GM12864 (cell line): ENCODE data around the gene DDN.

Experiments
- DNase-seq: peaks from one replicate; pipeline ENCODE4 v3.0.0-alpha.2; 2011; ENCODE audit warnings: low read depth
- H3K4me3 ChIP-seq: 2 replicates; pipeline ENCODE4 v1.5.1; 2011; ENCODE audit warnings: mild to moderate bottlenecking, low read depth, low read length, control low read depth
- TF ChIP-seq, protein P1 (sequence below): IDR thresholded peaks from 2 replicates; pipeline ENCODE4 v1.5.1; 2011; ENCODE audit warnings: low read depth, mild to moderate bottlenecking, moderate library complexity, low read length, control low read depth, inconsistent platforms; ENCODE audit errors: missing control alignments

DDN gene

DNA sequence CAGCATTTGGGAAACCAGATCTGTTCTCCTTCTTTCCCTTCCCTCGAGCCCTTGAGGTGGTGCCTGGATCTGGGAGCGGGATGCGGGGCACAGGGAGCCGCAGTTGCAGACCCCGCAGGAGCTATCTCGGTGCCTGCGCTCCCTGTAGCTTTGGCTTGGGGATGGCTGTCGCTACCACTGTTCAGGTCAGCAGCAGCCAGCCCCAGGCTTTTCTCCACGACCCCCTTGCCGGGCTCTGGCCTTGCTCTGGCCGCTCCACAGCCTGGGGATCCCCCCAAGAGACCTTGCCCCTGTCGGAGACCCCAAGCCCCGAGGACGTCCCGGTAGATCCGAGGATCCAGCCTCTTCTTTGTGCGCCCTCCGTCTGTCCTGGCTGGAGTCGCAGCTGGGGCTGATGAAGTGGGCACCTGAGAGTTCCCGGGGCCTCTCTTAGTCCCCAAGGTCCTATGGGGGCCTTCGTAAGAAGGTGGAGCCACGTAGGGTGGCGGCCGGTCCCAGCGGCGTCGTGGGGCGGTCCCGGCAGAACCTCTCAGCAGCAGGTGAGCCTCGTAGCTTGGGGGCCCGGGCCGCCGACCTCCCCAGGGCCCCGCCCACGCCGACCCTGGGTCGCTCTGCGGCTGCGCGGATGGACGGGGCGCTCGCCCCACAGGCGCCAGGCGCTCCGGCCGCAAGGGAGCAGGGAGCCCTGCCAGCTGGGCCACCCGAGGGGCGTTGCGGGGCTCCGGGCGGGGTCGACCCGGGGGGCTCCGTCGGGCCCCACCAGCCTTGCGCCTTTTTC is 1.3 kb downstream of the DDN start:
- peak overlapping the region; percentile 58 for H3K4me3 ChIP-seq
- TF ChIP-seq, protein P1, sequence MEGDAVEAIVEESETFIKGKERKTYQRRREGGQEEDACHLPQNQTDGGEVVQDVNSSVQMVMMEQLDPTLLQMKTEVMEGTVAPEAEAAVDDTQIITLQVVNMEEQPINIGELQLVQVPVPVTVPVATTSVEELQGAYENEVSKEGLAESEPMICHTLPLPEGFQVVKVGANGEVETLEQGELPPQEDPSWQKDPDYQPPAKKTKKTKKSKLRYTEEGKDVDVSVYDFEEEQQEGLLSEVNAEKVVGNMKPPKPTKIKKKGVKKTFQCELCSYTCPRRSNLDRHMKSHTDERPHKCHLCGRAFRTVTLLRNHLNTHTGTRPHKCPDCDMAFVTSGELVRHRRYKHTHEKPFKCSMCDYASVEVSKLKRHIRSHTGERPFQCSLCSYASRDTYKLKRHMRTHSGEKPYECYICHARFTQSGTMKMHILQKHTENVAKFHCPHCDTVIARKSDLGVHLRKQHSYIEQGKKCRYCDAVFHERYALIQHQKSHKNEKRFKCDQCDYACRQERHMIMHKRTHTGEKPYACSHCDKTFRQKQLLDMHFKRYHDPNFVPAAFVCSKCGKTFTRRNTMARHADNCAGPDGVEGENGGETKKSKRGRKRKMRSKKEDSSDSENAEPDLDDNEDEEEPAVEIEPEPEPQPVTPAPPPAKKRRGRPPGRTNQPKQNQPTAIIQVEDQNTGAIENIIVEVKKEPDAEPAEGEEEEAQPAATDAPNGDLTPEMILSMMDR, result peak; percentile 1
- no peak for DNase-seq

DNA sequence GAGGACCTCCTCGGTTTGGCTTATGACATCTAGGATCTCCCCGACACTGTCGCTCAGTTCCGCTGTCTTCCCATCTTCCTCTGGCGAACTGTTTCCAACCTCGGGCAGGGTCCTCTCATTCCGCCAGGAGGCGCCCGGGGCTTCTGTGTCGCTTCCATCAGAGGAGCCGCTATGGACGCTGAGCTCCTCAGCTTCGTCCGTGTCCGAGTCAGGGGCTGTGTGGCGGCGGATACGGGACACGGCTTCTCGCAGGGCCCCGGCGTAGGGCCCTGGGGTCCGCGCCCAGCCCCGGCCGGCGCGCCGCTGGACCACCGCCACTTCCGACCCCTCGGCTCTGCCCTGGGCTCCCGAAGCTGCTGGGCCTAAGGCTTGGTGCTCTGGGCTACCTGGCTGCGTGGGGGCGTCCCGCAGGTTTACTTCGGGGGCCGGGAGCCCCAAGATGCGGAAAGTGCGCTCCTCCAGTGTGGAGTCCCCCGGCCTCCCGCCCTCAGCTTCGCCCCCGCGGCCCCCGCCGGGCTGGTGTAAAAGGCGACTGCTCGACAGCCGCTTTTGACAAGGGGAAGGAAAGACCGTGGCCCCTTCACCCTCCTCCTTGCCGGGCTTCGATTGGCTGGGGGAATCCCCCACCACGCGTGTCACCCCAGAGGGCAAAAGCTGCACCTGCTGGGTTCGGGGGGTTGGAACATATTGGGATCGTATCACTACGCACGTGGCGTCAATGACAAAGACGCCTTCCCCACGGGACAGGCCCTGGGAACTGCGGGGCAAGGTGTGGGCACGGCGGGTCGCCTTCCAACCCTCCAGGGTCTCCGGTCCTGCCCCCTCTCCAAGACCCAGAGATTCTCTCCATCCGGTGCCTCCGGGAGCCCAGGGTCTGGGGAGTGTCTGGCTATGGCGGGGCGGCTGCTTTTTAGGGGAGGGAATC is 2.1 kb downstream of the DDN start:
- DNase-seq, result no peak
- peak overlapping the region; percentile 58 for H3K4me3 ChIP-seq
- TF ChIP-seq, protein P1, result peak; percentile 81

DNA sequence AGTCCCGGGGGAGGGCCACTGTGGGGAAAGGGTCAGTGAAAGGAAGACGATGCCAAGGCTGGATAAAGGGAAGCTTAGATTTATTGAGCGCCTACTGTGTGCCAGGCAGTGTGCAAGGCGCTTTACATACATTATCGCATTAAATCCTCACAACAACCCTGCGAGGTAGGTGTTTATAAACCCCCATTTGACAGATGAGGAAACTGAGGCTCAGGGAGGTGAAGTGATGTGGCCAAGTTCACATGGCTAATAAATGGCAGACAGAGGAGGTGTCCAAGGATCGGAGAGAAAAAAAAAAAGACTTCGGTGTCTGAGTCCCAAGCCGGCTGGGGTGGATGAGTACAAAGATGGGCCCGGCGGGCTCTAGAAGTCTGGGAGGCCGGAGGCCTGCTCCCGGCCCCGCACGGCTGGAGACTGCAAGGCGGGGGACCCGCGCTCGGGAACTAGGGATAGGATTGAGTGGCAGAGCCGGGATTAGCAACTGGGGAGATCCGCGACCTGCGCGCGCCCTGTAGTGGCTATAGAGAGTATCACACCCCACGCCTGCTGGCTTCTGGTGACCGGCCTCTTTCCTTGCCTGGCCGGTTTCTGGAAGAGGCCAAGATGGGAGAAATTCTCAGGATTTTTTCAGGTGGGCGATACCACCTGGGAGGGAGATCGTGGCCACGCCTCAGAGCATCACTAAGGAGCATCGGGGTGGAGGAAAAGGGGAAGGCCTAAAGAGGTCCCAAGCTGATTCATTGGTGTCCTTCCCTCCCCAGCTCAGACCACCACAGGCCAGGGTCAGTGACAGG is 3.9 kb downstream of the DDN start:
- no peak for DNase-seq
- TF ChIP-seq, protein P1, result peak; percentile 84
- H3K4me3 ChIP-seq, result peak overlapping the region; percentile 7; the same call in 1 of the 2 replicates

DNA sequence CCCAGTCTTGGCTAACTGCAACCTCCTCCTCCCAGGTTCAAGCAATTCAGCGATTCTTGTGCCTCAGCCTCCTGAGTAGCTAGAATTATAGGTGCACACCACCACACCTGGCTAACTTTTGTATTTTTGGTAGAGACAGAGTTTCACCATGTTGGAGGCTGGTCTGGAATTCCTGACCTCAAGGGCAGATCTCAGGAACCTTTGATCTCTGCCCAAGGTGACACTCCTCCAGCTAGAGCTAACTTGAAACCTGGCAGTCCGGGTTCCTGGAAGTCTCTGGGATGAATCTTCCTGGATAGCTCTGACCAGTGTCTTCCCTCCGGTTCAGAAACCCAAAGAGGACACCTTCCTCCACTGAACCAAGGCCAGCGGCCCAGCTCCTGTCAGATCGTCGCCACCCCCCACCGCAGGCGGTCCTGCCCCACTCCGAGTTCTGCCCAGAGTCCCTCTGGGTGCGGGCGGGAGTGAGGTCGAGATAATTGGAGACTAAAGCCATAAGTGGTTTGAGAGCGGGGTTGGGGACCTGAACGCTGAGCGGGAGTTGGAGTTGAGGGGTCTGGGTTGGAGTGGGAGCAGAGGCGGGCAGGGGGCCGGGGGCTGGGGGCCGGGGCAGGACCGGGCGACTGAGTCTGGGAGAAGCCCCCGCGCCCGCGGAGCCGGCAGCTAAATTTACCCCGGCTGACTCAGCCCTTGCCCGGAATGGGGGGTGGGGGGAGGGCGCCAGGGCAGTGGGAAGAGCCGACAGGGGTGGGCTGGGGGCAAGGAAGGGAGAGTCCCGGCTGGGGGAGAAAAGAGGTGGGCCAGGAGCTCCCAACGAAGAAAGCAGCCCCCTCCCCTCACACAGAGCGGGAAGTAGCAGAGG is 4.7 kb downstream of the DDN start:
- TF ChIP-seq, protein P1, result no peak
- no peak overlapping the region for H3K4me3 ChIP-seq
- no peak for DNase-seq

DNA sequence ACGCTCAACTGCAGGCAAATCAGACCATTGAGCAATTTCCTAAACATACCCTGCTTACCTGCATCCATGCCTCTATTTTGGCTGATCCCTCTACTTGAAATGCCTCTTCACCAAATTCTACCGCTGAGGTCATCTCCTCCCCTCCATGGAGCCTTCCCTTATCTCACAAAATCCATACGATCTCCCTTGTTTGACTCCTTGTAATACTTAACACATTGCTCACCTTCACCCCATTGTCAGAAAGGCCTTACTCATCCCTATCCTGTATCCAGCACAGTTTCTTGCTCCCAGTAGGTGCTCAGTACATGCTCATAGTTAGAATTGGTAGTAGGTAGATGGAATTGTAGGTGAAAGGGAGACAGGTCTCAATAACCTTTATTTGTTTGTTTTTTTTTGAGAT is 5.4 kb downstream of the DDN start:
- no peak for DNase-seq
- TF ChIP-seq, protein P1, result no peak

More for the DNA sequence above, 5.4 kb downstream of the DDN start:
- no peak overlapping the region for H3K4me3 ChIP-seq
